ENCODE results near the gene HECW1.
"Not testable (repeated sequence)": the region's sequence is repeated elsewhere in the genome, so short reads cannot be mapped to it uniquely, and the experiment has no call there.

The HECW1 gene

GRCh38 chr7:43332193-43332796, 219.8 kb downstream of the HECW1 start:
- no peak overlapping the region for H3K4me3 ChIP-seq
- TF ChIP-seq Cebpa-rat (IDR thresholded peaks at IDR 0.05): no peak
- H3K4me2 ChIP-seq: no peak overlapping the region
- H3K27ac ChIP-seq: no peak overlapping the region
- no peaks in the 10 kb centered on the region for H3K4me1 ChIP-seq
- H4K20me1 ChIP-seq: no peaks in the 10 kb centered on the region
- H3K9ac ChIP-seq: no peak overlapping the region
- no peaks in the 10 kb centered on the region for H3K27me3 ChIP-seq
- peaks cover 0 to 21% (median 0%) of the 10 kb centered on the region in 11 experiments; a peak in 1 of 22 replicates for H3K36me3 ChIP-seq
- no peaks in the 10 kb centered on the region for H3K9me3 ChIP-seq (replicated peaks in 1 of 11)

- no peaks in the 10 kb centered on the region for H3K9me3 ChIP-seq (replicated peaks in 1 of 11)
- peaks cover 0 to 9% (median 0%) of the 10 kb centered on the region in 11 experiments; a peak in 1 of 22 replicates for H3K36me3 ChIP-seq
- no peaks in the 10 kb centered on the region for H4K20me1 ChIP-seq
- H3K27ac ChIP-seq: no peak overlapping the region
- no peak overlapping the region for H3K9ac ChIP-seq
- H3K4me1 ChIP-seq: no peaks in the 10 kb centered on the region
- H3K4me2 ChIP-seq: no peak overlapping the region
- no peak for TF ChIP-seq Cebpa-rat (IDR thresholded peaks at IDR 0.05)
- H3K4me3 ChIP-seq: no peak overlapping the region
- H3K27me3 ChIP-seq: no peaks in the 10 kb centered on the region
Measured at GRCh38 chr7:43337191-43337590, 224.7 kb downstream of the HECW1 start.

GRCh38 chr7:43337811-43338210, 225.4 kb downstream of the HECW1 start:
- Histone ChIP-seq H3K9ac (no peak overlapping the region), H3K4me3 (no peak overlapping the region), H3K27me3 (no peaks in the 10 kb centered on the region), H3K27ac (no peak overlapping the region), H3K36me3 (peaks cover 0 to 3% (median 0%) of the 10 kb centered on the region in 11 experiments; a peak in 1 of 22 replicates), H3K4me1 (no peaks in the 10 kb centered on the region), H4K20me1 (no peaks in the 10 kb centered on the region), H3K4me2 (no peak overlapping the region), H3K9me3 (replicated peaks in 1 of 11) (no peaks in the 10 kb centered on the region)
- no peak for TF ChIP-seq Cebpa-rat (IDR thresholded peaks at IDR 0.05)

- no peak overlapping the region for H3K27ac ChIP-seq
- H3K4me1 ChIP-seq: no peaks in the 10 kb centered on the region
- no peaks in the 10 kb centered on the region for H3K9me3 ChIP-seq (replicated peaks in 1 of 11)
- H3K9ac ChIP-seq: no peak overlapping the region
- H3K36me3 ChIP-seq: no peaks in the 10 kb centered on the region; a peak in 1 of 22 replicates
- no peak overlapping the region for H3K4me3 ChIP-seq
- no peak overlapping the region for H3K4me2 ChIP-seq
- TF ChIP-seq Cebpa-rat (IDR thresholded peaks at IDR 0.05): no peak
- no peaks in the 10 kb centered on the region for H4K20me1 ChIP-seq
- H3K27me3 ChIP-seq: no peaks in the 10 kb centered on the region
Measured at GRCh38 chr7:43341132-43341531, 228.7 kb downstream of the HECW1 start.

GRCh38 chr7:43343417-43343816, 231.0 kb downstream of the HECW1 start:
- not testable (repeated sequence) for H4K20me1 ChIP-seq; H3K4me3 ChIP-seq; H3K4me2 ChIP-seq; H3K9me3 ChIP-seq (replicated peaks in 1 of 11); H3K27ac ChIP-seq; H3K9ac ChIP-seq; H3K27me3 ChIP-seq; H3K4me1 ChIP-seq; H3K36me3 ChIP-seq

- not testable (repeated sequence) for H3K4me1 ChIP-seq, H3K36me3 ChIP-seq, H3K9ac ChIP-seq, H3K27me3 ChIP-seq, H4K20me1 ChIP-seq, H3K4me2 ChIP-seq, H3K27ac ChIP-seq, H3K4me3 ChIP-seq
- H3K9me3 ChIP-seq (replicated peaks in 1 of 11): peaks cover 22 to 30% (median 23%) of the 10 kb centered on the region in 11 experiments
Measured at GRCh38 chr7:43345696-43346095, 233.2 kb downstream of the HECW1 start.

GRCh38 chr7:43351683-43352082, 239.2 kb downstream of the HECW1 start:
- peaks cover 47 to 64% (median 56%) of the 10 kb centered on the region in 11 experiments for H3K9me3 ChIP-seq (replicated peaks in 1 of 11)
- TF ChIP-seq Cebpa-rat (IDR thresholded peaks at IDR 0.05): no peak
- no peaks in the 10 kb centered on the region for H3K27me3 ChIP-seq
- H3K36me3 ChIP-seq: peaks cover 0 to 25% (median 9%) of the 10 kb centered on the region in 11 experiments; a peak in 11 of 22 replicates
- H3K9ac ChIP-seq: no peak overlapping the region
- no peaks in the 10 kb centered on the region for H4K20me1 ChIP-seq
- H3K4me1 ChIP-seq: no peaks in the 10 kb centered on the region
- no peak overlapping the region for H3K4me2 ChIP-seq
- no peak overlapping the region for H3K4me3 ChIP-seq
- H3K27ac ChIP-seq: no peak overlapping the region

GRCh38 chr7:43353902-43354301, 241.5 kb downstream of the HECW1 start:
- H3K9ac ChIP-seq: no peak overlapping the region
- H3K4me1 ChIP-seq: no peaks in the 10 kb centered on the region
- TF ChIP-seq Cebpa-rat (IDR thresholded peaks at IDR 0.05): no peak
- H3K36me3 ChIP-seq: peaks cover 0 to 25% (median 9%) of the 10 kb centered on the region in 11 experiments; a peak in 11 of 22 replicates
- no peak overlapping the region for H3K4me3 ChIP-seq
- H4K20me1 ChIP-seq: no peaks in the 10 kb centered on the region
- H3K9me3 ChIP-seq (replicated peaks in 1 of 11): peaks cover 43 to 59% (median 50%) of the 10 kb centered on the region in 11 experiments
- no peak overlapping the region for H3K27ac ChIP-seq
- H3K4me2 ChIP-seq: no peak overlapping the region
- H3K27me3 ChIP-seq: no peaks in the 10 kb centered on the region

- peak overlapping the region in 10 of 11 experiments; percentile 1 to 42 (median 24); a peak in 13 of 22 replicates for H3K4me2 ChIP-seq
- H3K27me3 ChIP-seq: no peaks in the 10 kb centered on the region
- H3K4me3 ChIP-seq: no peak overlapping the region
- no peaks in the 10 kb centered on the region for H4K20me1 ChIP-seq
- no peak overlapping the region for H3K9ac ChIP-seq
- peaks cover 4 to 16% (median 13%) of the 10 kb centered on the region in 10 experiments; a peak in 17 of 20 replicates for H3K4me1 ChIP-seq
- peaks cover 0 to 23% (median 0%) of the 10 kb centered on the region in 11 experiments; a peak in 10 of 22 replicates for H3K36me3 ChIP-seq
- TF ChIP-seq Cebpa-rat (IDR thresholded peaks at IDR 0.05): no peak; a peak in 1 of 22 replicates
- H3K9me3 ChIP-seq (replicated peaks in 1 of 11): peaks cover 0 to 6% (median 0%) of the 10 kb centered on the region in 11 experiments; a peak in 3 of 22 replicates
- H3K27ac ChIP-seq: 0 out of 22 replicates have a peak overlapping the region, but pooled peaks of 1 of the 11 experiments have one; percentile 25
Measured at GRCh38 chr7:43362652-43363034, 250.2 kb downstream of the HECW1 start.

All from BLaER1 treated with 17β-estradiol and CSF1 and Interleukin-3, amounts not matched to agents 10 nM and 100 nM (cell line).